Testis (tissue), 2 donors: ENCODE data around the gene PRR7.
A peak's percentile ranks its signal among the peaks of the same experiment; 100 is the strongest.

Experiments used
- CTCF ChIP-seq, 3 experiments: fragments of 450-650 bp in 2 of 3; fragments of 200-600 bp in 1 of 3; sonication (generic) in 1 of 3; IDR thresholded peaks; one replicate each; pipeline ENCODE4 v1.5.1; 2016 to 2019; ENCODE audit warnings: antibody characterized with exemption in 3 of 3, mild to moderate bottlenecking in 2 of 3, moderate library complexity in 1 of 3
- POLR2A ChIP-seq: fragments of 450-650 bp; IDR thresholded peaks from one replicate; pipeline ENCODE4 v1.6.1; 2017; ENCODE audit warnings: antibody characterized with exemption, mild to moderate bottlenecking, moderate library complexity

DNA sequence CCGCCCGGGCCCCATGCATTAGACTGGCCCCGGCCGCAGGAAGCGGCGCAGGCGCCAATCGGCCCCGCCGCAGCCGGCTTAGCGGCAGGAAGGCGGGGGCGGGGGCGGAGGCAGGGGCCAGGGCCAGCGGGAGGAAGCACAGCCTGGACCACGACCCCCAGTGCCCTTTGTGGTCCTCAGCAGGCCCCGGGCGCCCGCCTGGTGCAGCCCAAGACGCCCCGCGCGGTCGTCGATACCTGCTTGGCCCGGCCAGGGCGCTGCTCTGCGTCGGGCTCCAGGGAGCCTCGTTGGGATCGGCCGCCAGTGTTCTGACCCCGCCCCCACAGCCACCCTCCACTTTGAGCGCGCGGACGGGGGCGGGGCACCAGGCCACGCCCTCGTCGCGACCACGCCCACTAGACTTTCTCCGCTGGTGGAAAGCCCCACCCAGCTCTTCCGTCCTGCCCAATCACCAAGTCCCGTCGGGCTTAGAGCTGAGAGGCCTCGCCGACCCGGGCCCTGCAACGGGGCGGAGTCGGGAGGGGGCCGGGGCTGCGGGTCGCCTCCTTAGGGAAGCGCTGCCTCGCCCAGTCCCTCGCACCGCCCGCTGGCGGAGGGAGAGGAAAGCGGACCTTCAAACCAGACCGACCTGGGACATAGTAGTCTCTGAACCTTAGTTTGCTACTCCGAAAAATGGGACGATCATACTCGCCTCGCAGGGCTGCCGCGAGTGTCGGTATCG lies 50.8 kb downstream of the PRR7 start, which contains the start of gene PDLIM7:
- TF ChIP-seq CTCF (IDR thresholded peaks at IDR 0.05) (peak in 1 of 3 experiments; percentile 12), POLR2A (peak; percentile 88)
